Measurements from ENCODE around the gene PSMB10.

Gene PSMB10

DNA sequence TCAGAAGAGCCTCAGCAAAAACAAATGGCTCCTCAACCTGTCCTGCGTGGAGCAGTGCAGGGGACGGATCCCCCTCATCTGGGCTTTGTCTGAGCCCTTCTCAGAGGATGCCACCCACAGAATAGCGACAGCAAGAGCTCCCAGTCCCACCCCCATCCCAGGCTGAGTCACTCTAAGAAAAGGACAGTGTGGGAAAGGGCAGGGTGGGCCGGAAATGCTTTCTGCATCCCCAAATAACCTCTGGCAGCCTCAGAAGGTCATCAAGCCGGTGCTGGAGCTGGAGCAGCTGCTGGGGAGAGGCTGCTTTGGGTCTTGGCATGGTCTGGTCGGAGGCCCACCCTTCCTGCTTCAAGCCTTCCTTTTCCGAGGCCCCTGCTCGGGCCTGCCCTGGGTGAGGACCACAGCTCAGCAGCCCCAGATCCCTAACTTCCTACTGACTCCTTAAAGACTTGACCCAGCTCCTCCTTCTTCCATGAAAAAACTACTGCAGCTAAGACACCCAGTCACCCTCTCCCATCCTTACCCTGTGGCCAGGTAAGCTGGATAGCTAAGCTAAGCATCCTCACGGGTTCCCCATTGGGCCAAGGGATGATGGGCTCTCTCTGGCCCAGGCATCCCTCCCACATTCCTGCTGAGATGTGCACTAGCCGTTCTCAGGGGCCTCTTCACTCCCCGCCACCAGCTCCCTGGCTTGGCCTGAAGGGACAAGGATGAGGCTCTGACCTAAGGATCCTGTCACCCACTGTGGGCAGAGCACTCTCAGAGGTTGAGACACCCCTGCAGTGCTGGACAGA, 23.1 kb upstream of the PSMB10 start:
- Histone ChIP-seq H3K4me3 (IDR thresholded peaks at IDR 0.05; ENCODE audit: insufficient read depth, low read depth, low read length) (no peak overlapping the region), H3K4me2 (no peak overlapping the region), H4K20me1 (ENCODE audit: insufficient read depth) (no peaks in the 10 kb centered on the region), H3K79me2 (ENCODE audit: insufficient read depth, low read depth) (no peaks in the 10 kb centered on the region), H3K9ac (no peak overlapping the region), H3K27me3 (ENCODE audit: insufficient read depth, low read depth) (no peaks in the 10 kb centered on the region), H3K4me1 (ENCODE audit: low read depth, poor library complexity, severe bottlenecking) (peaks cover 25% of the 10 kb centered on the region), H3K36me3 (ENCODE audit: insufficient read depth) (no peaks in the 10 kb centered on the region), H3K27ac (no peak overlapping the region), H2AFZ (ENCODE audit: low read depth) (no peak overlapping the region)
- TF ChIP-seq, protein P1, sequence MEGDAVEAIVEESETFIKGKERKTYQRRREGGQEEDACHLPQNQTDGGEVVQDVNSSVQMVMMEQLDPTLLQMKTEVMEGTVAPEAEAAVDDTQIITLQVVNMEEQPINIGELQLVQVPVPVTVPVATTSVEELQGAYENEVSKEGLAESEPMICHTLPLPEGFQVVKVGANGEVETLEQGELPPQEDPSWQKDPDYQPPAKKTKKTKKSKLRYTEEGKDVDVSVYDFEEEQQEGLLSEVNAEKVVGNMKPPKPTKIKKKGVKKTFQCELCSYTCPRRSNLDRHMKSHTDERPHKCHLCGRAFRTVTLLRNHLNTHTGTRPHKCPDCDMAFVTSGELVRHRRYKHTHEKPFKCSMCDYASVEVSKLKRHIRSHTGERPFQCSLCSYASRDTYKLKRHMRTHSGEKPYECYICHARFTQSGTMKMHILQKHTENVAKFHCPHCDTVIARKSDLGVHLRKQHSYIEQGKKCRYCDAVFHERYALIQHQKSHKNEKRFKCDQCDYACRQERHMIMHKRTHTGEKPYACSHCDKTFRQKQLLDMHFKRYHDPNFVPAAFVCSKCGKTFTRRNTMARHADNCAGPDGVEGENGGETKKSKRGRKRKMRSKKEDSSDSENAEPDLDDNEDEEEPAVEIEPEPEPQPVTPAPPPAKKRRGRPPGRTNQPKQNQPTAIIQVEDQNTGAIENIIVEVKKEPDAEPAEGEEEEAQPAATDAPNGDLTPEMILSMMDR (conservative IDR thresholded peaks at IDR 0.05; ENCODE audit: low read depth, low read length), result no peak

DNA sequence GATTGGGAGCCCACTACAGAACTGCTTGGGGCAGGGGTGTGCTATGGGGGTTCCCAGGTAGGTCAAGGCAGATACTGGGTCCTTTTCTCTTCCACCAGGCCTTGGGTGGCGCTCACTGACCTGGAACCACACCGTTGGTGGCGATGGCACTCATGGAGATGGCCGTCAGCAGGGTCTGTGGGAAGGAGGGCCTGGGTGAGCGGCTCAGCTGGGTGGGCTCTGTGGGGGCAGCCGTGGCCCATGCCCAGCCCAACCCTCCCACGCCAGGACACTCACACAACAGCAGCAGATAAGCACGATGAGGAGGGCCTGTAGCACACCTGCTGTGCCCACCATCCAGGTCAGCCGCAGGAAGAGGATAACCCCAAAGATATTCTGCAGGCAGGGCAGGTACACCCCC, 21.0 kb upstream of the PSMB10 start:
- TF ChIP-seq, protein P1 (conservative IDR thresholded peaks at IDR 0.05; ENCODE audit: low read depth, low read length), result no peak
- no peaks in the 10 kb centered on the region for H4K20me1 ChIP-seq (ENCODE audit: insufficient read depth)
- no peak overlapping the region for H3K4me2 ChIP-seq
- H2AFZ ChIP-seq (ENCODE audit: low read depth), result no peak overlapping the region
- H3K9ac ChIP-seq, result no peak overlapping the region
- H3K4me3 ChIP-seq (IDR thresholded peaks at IDR 0.05; ENCODE audit: insufficient read depth, low read depth, low read length), result no peak overlapping the region
- no peaks in the 10 kb centered on the region for H3K36me3 ChIP-seq (ENCODE audit: insufficient read depth)
- no peaks in the 10 kb centered on the region for H3K79me2 ChIP-seq (ENCODE audit: insufficient read depth, low read depth)
- no peaks in the 10 kb centered on the region for H3K27me3 ChIP-seq (ENCODE audit: insufficient read depth, low read depth)
- peaks cover 4% of the 10 kb centered on the region for H3K4me1 ChIP-seq (ENCODE audit: low read depth, poor library complexity, severe bottlenecking)
- H3K27ac ChIP-seq, result no peak overlapping the region

DNA sequence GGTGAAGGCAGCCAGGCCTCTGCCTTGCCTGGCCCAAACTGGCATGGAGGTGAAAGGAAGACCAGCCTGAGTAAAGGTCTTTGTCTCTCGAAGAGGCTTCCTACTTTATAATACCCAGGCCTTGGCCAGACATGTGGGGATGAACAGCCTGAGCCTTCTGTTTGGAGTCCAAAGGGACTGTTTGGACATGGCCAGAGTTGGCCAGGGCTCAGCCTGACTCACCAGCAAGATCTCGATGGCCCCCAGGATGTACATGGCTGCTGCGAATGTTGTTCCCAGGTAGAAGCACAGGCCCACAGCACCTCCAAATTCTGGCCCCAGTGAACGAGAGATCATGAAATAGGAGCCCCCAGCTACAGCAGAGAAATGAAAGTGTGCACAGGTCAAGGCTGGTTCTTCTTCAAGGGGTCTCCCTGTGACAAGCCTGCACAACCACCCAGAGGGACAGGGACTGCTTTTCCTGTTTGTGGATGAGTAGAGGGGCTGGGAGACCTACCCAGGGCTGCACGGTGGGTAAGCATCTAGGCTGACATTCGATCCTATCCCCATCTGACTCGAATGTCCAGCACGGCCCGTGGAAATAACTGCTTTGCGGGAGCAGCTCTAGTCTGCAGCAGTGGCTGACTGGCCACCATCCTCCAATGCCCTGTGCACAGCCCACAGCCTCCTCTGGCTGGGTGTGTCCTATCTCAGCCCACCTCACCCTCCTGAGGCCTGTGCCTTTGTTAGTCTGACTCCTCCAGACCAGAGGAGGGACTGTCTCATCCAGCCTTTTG, 18.0 kb upstream of the PSMB10 start:
- H3K79me2 ChIP-seq (ENCODE audit: insufficient read depth, low read depth), result no peaks in the 10 kb centered on the region

DNA sequence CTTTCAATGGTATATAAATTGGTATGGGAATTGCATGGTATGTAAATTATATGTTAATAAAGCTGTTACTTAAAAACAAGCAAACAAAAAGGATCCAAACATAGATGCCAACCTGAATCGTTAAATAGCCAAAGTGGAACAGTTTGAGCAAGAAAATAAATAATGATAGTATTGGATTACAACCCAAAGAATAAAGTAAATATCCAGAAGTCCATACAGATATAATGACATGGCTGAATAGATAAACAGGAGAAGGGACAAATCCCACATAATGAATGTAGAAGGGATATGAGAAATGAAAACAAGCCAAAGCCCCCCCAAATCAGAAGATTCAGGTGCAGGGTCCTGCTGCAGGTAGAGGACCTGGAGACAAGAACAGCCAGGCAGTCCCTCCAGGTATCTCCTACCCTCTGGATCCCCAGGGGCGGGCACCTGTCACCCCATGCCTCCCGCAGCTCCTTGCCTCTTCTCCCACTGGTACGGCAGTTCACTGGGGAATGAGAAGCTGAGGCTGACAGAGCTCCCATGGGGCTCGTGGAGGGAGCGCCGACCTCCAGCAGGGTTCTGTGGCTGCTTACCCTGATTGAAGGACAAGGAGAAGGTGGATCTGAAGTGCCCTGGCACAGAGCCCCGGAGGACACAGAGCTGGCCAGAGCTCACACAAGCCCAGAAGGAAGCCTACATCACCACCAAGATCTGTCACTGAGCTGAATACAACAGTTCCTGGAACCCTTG, 17.2 kb upstream of the PSMB10 start:
- Histone ChIP-seq H4K20me1 (ENCODE audit: insufficient read depth) (no peaks in the 10 kb centered on the region), H3K36me3 (ENCODE audit: insufficient read depth) (no peaks in the 10 kb centered on the region), H3K27ac (no peak overlapping the region), H2AFZ (ENCODE audit: low read depth) (no peak overlapping the region), H3K4me1 (ENCODE audit: low read depth, poor library complexity, severe bottlenecking) (no peaks in the 10 kb centered on the region), H3K79me2 (ENCODE audit: insufficient read depth, low read depth) (no peaks in the 10 kb centered on the region), H3K4me3 (IDR thresholded peaks at IDR 0.05; ENCODE audit: insufficient read depth, low read depth, low read length) (no peak overlapping the region), H3K4me2 (no peak overlapping the region), H3K9ac (no peak overlapping the region), H3K27me3 (ENCODE audit: insufficient read depth, low read depth) (no peaks in the 10 kb centered on the region)
- TF ChIP-seq, protein P1 (conservative IDR thresholded peaks at IDR 0.05; ENCODE audit: low read depth, low read length), result no peak

More for the DNA sequence above, 18.0 kb upstream of the PSMB10 start:
- Histone ChIP-seq H3K4me1 (ENCODE audit: low read depth, poor library complexity, severe bottlenecking) (no peaks in the 10 kb centered on the region), H3K27me3 (ENCODE audit: insufficient read depth, low read depth) (no peaks in the 10 kb centered on the region), H3K4me2 (no peak overlapping the region), H4K20me1 (ENCODE audit: insufficient read depth) (no peaks in the 10 kb centered on the region), H3K27ac (no peak overlapping the region), H3K4me3 (IDR thresholded peaks at IDR 0.05; ENCODE audit: insufficient read depth, low read depth, low read length) (no peak overlapping the region), H2AFZ (ENCODE audit: low read depth) (no peak overlapping the region), H3K9ac (no peak overlapping the region), H3K36me3 (ENCODE audit: insufficient read depth) (no peaks in the 10 kb centered on the region)
- TF ChIP-seq, protein P1 (conservative IDR thresholded peaks at IDR 0.05; ENCODE audit: low read depth, low read length), result no peak
